ENCODE results near the gene ANKRD33.

Gene ANKRD33

GRCh38 chr12:51905471-51906429 lies 17.8 kb downstream of the ANKRD33 start:
- DNase-seq: no peak

- no peak for DNase-seq
Observed at GRCh38 chr12:51906430-51907082, 18.7 kb downstream of the ANKRD33 start.

DNA sequence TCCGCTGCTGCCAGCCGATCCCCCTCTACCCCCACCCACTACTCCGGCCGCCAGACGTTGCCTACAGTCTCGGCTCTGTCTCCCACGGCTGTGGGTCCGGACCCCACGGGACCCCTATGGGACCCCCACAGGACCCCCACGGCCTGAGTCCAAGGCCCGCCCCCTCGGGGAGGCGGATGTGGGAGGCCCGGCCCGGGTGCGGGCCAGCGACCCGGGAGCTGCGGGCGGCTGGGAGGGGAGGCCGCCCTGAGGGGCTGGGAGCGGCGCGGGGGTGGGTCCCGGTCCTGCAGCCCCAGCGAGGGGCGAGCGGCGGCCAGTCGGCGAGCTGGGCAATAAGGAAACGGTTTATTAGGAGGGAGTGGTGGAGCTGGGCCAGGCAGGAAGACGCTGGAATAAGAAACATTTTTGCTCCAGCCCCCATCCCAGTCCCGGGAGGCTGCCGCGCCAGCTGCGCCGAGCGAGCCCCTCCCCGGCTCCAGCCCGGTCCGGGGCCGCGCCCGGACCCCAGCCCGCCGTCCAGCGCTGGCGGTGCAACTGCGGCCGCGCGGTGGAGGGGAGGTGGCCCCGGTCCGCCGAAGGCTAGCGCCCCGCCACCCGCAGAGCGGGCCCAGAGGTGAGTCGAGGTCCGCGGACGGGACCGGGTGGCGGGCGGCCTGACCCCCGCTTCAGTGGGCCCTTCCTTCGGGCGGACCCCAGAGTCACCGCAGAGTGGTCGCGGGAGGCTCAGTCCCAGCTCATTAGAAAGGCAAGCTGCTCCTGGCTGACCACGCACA lies 19.4 kb downstream of the ANKRD33 start, which contains the start of gene ACVRL1:
ACVRL1 (plus strand) TSS at position 422 of the 773 bp plus-strand sequence. CDS start 4,971 bp downstream, outside the sequence.
- DNase-seq: no peak

DNA sequence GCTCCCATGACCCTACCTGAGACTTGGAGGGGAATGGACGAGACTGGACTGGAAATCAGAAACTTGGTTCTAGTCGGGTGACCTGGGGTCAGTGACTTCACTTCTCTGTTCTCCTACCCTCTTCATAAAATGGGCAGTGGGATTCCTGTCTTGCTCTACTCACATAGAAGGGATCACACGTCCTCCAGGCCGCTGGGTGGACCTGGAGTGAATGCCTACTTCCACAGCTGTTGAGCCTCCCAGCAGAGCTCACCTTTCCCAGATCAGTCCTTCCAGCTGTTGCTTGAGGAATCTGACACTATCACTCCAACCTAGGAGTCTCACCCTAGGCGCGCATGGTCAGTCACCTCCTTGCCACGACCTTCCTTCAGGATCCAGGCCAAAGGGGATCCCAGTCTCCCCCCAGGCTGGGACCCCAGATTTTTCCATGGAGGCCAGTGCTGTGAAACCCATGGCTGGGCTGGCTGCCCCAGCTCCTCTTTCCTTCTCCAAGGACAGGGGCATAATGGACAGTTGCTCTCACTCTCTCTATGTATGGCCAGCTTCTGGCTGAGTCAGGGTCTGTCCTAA lies 20.0 kb downstream of the ANKRD33 start:
- DNase-seq: no peak

DNA sequence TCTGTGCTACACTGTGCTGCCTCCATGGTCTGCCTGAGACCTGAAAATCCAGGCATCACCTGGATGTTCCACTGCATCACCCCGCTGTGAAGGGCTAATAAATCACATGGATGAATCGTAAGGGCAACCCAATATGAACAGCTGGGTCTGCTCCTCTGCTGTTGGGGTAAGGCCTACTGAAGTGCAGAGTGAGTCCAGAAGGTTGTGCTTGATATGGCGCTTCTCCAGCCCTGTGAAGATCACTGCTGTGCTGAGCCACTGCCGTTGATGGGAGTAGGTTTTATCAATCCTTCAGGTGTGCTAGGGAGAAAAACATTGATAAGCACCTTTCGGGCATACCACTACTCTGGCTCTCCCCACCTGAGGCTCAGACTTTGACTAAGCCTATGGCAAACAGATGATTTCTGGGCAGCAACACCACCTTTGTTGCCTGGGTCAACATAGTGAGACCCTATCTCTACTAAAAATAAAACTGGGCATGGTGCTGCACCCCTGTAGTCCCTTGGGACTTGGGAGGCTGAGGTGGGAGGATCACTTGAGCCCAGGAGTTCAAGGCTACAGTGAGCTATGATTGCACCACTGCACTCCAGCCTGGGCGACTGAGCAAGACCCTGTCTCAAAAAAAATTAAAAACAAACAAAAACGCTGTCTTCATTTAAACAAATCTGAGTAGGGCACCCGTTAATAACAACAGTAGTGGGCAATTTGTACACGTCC lies 21.1 kb downstream of the ANKRD33 start:
- DNase-seq: no peak

- DNase-seq: no peak
Observed at GRCh38 chr12:51910168-51910567, 22.3 kb downstream of the ANKRD33 start.

DNA sequence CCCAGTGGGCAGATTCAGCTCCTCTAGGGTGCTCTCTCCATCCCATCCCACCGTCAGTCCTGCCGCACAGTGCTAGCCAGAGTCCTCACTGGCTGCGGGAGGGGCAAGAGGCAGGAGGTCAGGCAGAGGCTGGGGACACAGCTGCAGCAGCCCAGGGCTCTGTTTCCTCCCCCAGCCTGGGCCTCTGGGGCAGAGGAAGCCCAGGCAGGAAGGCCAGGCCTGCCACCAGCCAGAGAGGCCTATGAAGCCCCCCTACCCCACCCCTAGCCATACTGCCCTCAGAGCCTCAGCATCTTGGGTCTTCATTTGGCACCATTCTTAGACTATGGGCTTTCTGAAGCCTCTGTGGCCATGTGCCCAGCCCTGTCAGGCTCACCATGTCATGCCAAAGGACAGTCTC lies 22.8 kb downstream of the ANKRD33 start:
- no peak for DNase-seq

DNA sequence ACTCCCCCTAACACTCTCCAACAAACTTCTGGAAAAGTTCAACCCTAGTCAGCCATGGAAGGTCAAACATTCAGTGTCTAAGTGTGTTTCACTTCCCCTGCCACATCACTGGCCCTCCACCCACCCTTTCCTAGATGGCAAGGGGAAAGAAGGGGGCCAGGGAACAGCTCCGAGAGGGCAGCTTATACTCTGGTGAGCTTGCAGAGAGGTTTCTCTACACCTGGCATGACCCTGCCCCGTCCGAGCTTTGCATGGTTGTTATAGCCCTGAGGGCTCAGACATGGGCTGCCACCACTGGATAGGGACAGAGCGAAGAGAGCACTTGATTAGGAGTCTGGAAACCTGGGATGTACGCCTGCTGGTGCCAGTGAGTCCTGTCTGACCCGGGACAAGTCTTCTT lies 23.4 kb downstream of the ANKRD33 start:
- no peak for DNase-seq

DNA sequence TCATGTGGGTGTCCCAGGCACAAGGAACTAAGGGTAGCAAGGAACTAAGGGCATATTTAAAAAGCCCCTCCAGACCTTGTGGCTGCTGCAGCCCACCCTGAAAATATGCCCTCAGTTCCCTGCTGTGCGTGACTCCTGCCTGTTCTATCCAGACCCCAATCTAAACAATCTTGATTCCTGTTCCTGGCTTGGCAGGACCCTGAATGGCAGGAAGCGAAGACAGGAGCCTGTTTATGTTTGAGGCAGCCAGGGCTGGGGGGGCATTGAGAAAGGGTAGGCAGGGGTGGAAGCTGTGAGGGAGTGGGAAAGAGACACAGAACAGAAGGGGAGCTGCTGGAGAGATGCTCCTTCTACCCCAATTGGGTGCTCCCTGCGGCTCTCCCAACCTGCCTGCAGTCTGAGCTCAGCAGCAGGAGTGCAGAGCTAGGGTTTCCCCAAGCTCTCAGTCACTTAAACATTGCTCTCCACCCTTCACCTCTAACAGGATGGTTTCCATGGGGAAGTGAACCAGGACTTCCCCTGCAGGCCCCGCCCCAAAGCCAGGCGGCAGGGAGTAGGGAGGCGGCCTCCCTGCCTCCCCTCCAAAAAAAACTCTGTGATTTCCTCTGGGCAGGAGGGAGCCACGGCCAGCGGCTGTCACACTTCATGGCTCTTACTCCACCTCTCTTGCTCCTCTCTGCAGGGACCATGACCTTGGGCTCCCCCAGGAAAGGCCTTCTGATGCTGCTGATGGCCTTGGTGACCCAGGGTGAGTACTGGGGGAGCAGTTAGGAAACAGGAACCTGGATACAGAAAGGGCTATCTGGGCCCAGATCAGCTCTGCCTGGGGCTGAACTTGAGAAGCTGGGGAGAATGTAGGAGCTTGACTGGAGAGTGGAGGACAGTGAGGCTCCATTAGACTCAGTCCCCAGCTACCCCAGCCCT lies 24.1 kb downstream of the ANKRD33 start:
- DNase-seq: no peak

- no peak for DNase-seq
Observed at GRCh38 chr12:51913071-51914033, 25.4 kb downstream of the ANKRD33 start.

DNA sequence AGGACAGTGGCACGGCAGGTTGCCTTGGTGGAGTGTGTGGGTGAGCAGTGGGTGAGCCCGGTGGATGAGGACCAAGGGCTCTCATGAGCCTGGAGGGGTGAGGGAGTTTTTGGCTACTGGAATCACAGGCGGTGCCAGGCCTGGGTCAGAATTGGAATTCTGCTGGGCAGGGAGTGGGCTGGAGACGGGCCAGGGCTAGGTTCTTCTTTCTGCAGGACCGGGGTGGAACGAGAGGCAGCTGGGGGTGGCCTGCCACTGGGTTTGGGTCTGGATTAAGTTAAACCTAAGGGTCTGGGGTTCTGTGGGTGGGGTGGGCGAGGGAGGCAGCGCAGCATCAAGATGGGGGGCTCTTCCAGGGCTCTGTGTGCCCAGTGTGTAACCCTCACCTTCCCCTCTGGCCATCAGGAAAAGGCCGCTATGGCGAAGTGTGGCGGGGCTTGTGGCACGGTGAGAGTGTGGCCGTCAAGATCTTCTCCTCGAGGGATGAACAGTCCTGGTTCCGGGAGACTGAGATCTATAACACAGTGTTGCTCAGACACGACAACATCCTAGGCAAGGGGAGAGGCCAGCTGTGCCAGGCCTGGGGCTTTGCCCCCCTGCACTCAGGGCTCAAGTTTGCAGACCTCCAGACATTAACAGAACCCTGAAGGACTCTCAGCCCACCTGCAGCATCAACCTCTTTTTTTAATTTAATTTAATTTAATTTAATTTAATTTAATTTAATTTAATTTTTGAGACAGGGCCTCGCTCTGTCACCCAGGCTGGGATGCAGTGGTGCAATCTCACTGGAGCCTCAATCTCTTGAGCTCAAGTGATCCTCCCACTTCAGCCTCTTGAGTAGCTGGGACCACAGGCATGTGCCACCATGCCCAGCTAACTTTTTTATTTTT lies 26.4 kb downstream of the ANKRD33 start:
- DNase-seq: no peak

DNA sequence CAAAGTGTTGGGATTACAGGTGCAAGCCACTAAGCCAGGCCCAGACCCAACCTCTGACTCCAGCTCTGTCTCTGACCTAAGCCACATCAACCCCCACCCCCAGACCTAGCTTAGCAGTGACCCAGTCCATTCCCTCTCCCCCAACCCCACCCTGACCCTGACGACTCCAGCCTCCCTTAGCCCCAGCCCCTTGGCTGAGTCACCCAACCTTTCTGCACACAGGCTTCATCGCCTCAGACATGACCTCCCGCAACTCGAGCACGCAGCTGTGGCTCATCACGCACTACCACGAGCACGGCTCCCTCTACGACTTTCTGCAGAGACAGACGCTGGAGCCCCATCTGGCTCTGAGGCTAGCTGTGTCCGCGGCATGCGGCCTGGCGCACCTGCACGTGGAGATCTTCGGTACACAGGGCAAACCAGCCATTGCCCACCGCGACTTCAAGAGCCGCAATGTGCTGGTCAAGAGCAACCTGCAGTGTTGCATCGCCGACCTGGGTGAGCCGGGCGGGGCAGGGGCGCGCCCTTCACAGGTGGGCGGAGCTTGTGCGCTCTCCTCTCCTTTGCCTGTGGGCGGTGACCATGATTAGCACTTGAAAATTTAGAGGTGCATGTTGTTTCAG lies 27.2 kb downstream of the ANKRD33 start:
- DNase-seq: no peak

- DNase-seq: no peak
Observed at GRCh38 chr12:51915951-51916350, 28.0 kb downstream of the ANKRD33 start.

DNA sequence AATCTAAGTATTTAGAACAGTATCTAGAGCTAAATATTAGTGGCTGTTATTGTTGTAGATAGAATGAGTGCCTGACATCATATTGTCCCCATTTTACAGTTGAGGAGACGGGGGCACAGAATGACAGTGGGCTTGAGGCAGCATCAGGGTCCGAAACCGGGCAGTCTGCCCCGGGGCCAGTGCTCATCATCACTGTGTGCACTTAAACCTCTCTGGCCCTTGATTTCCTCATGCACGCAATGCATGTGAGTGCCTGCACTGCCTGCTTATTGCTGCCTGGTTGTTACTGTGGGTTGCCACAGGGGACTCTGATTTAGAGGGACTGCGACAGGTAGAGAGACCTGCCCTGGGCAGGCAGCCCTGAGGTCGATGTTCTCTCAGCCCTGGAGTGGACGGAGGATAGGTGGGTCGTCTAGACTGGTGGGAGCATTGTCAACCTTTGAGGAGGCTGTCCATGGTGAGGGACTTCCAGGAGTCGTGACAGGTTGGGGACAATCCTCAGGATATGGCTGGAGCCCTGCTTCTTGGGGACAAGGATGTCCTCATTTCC lies 29.2 kb downstream of the ANKRD33 start:
- no peak for DNase-seq

DNA sequence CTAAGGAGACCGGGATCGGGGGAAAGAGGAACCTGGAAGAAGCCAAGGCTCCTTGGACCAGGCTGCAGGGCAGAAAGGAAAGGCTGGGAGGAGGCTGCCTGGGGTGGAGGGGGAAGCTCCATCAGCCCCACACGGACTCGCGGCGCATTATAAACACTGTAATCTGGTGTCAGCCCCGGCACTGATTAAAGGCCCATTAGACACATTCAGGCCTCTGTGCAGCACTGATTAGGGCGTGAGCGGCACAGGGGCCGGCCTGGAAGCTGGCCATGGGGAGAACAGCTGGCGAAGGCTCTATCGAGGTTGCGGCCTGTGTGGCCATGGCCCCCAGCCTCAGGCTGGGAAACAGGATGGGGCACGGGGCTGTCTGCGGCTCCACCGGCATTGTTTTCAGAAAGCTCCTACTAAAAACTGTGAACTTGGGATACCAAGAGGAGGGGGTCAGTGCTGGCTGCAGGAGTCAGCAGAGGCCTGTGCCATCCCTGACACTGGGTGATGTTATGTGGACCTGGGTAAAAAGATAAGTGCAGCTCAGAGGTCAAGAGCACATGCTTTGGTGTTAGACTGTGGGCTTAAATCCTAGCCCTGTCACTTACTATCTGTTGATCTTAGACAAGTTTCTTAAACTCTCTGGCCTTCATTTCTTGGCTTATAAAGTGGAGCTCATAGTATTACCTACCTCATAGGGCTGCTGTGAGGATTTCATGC lies 30.0 kb downstream of the ANKRD33 start:
- no peak for DNase-seq

DNA sequence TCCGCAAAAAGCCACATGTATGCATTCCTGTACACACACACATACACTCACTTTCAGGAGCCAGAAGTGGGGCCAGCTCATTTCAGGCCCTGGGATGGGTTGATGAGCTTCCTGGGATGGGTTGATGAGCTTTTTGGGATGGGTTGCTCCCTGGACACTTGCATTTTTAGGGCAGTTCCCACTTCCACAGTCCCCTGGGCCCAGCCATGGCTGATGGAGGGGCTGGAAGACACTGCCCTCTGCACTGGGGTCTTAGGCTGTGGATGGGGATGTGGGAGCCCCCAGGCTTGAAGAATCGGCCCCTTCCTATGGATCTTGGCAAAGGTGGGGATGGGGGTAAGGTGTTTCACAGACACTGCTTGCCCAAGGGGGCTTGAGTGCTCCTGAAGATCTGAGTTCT lies 32.1 kb downstream of the ANKRD33 start:
- DNase-seq: no peak

- no peak for DNase-seq
Observed at GRCh38 chr12:51921017-51921725, 33.3 kb downstream of the ANKRD33 start.

All from activated gamma-delta T cell treated with Interleukin-2 at 50 U/mL for 16 hours (primary cell).